Measurements from ENCODE around the gene FTO. TPM values are rescaled to one million over a fixed set of nuclear protein-coding genes. Genes with fewer than 3 reads are reported as not detected.
A peak's percentile ranks its signal among the peaks of the same experiment; 100 is the strongest.

The FTO gene
- total RNA-seq, 1 donor from 2014 or later = 113 TPM

DNA sequence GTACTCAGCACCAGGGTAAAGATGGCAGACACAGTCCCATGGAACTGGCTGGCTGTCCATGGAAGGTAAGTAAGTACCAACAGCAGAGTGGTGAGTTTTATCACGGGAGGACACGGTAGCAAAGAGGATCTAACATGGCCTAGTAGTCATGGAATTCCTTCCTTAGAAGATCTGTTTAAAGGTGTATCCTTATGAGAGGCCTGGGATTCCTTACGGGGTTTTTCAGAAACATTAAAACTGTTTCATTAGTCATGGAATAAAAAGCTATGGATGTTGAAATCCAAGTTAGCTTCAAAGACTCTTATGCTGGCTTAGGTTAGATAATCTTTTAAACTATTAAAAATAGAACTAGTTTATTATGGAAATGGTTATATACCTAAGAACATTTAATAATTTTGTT is 7.4 kb downstream of the FTO start:
- no peak for DNase-seq

DNA sequence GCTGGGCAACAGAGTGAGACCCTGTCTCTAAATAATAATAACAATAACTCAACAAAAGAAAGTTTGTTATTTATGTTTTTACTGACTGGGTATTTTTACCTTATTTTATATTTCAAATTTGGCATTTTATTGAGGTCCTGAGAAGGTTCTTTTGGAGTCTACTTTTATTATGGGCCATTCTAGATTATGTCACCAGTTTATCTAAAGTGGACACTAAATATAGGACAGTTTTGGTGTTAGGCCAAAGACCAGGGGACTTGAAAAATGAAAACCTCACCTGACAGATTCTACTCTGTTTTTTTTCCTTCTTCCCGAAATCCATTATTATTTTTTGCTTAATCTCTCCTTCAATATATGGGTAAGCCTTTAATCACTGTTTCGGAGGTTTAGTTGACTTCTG is 8.1 kb downstream of the FTO start:
- no peak for DNase-seq

DNA sequence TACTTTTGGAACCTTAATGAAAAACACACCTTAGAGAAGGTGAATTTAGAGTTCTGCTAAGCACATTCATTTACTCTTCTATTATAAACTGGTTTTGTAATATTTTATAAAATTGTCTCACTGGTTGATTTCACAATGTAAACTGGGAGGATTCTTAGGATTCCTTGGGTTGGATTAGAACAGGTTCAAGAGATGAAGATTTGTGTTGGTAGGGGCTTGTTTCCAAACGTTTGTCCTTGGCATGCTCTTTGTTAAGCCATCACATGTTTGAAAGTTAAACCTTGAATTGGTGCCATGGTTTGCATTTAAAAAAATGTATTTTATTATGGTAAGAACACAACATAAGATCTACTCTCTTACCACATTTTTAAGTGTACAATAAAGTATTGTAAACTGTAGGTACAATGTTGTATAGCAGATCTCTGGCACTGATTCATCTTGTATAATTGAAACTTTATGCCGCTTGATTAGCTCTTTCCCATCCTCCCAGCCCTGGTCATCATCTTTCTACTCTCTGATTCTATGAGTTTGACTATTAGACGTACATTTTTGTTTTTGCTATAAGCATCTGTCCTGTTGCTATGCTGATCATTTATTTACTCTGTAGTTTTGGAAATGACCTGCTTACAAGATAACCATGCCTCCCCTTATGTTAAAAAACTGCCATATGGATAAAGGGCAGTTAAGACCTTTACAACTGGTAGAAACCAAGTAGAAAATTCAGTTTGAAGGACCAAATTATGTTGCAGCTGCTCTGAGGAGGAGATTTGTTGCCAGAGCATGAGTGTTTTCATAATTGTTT is 9.6 kb downstream of the FTO start:
- DNase-seq = no peak

DNA sequence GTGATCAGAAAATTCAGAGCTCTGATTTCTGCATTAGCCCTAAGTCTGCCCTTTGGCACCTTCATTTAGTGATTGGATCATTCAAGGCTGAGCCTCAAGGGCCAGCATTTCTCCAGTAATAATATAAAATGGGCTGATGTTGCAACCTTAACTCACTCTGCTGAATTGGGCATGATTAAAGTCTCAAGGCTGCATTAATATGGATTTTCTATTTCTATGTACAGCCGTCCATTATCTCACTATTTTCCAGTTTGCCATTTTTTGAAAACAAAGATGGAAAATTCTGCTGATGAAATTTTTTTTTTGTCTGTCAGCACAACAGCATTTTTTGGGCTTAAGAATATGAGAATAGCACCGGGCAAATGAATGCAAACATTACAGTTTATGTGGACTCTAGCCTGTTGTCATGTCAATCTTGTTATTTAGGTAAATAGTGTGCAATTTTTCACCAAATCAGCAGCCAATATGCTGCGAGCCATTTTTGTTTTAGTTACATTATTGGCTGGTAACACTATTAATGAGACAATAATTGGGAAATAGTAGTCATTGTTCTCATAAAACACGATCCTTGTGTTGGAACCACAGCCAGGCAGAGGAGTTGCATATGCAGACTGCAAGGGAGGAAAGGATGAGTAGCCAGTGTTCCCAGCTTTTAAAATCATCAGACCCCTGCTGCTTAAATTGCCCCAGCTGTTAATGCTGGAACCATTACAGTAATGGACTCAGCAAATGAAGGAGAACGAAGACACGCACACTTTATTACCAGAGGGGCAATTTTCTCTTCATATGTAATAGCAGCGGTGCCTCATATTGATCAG is 10.5 kb downstream of the FTO start:
- peak; percentile 84 for DNase-seq

DNA sequence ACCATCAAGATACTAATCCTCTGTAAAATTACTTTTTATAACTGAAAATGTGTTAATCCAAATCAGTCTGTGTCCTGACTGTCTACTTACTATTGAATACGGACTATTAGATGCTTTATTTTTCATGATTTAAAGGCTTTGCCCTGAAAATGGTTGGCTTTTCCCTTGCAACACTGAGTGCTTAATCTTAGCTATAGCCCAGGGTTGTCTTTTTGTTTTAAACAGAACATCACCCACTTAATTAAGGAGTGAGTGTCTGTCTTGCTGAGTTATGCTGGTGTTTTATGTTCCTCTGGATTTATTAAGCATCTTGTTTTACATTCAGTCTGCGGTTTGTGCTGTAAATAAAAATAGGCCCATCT is 11.0 kb downstream of the FTO start:
- DNase-seq = no peak

DNA sequence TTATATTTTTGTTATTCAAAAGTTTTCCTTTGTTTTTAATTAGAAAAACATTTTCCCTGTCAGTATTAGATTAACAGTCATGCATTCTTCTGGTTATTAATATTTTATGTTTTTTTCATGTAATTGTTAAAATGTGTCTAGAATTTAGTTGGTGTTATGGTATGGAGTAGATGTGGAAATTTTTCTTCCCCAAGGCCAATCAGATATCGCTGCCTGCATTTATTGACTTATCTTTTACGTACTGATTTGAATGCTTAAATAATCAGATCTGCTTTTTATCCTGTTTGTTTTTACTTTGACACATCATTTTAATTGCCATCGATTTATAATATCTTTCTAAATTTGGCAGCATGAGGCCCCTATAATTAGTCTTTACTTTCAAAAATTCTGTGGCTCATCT is 13.6 kb downstream of the FTO start:
- peak; percentile 35 for DNase-seq

DNA sequence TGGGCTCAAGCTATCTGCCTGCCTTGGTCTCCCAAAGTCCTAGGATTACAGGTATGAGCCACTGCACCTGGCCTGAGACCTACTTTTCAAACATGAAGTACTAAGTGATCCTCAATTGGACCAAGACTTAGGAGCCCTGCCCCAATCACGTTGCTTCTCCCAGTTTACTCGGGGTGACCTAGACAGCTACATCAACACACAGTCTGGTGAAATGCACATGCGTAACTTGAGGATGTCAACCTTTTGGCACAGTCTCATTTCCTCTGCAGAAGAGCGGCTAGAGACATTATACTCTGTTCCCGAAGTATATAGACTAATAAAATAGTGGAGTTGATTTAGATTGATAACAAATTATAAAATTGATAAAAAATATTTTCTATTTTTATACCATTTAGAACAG is 17.1 kb downstream of the FTO start:
- DNase-seq = no peak

DNA sequence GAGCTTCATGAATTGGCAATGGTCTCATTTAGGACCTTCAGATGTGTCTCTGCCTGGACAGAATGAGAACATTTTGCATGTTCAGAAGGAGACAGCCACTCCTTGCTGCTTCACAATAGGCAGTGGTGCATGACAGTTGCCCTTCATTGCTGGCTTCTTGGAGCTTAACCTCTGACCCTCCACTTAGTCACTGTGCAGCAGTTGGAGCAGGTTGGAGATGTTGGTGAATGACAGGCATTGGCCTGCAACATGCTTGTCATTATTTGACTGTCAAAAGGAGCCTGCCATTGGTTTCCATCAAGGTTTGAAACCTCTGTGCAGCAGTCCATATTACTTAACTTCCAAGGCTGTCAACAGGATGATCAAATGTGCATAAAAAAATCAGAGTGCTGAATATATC is 22.7 kb downstream of the FTO start:
- DNase-seq = no peak

DNA sequence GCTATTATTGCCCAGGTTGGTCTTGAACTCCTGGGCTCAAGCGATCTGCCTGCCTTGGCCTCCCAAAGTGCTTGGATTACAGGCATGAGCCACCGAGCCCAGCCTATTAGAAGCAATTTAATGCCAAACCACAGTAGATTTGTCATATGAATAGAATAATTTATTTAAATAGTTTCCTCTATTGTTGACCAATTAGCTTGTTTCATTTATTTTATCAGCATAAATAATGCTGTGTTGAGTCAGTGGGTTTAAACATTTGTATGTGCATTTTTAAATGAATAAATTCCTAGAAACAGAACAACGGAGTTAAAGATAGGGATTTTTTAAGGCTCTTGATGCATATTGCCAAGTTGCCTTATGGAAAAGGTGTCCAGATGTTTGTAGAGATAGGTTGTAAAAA is 26.7 kb downstream of the FTO start:
- DNase-seq = no peak

DNA sequence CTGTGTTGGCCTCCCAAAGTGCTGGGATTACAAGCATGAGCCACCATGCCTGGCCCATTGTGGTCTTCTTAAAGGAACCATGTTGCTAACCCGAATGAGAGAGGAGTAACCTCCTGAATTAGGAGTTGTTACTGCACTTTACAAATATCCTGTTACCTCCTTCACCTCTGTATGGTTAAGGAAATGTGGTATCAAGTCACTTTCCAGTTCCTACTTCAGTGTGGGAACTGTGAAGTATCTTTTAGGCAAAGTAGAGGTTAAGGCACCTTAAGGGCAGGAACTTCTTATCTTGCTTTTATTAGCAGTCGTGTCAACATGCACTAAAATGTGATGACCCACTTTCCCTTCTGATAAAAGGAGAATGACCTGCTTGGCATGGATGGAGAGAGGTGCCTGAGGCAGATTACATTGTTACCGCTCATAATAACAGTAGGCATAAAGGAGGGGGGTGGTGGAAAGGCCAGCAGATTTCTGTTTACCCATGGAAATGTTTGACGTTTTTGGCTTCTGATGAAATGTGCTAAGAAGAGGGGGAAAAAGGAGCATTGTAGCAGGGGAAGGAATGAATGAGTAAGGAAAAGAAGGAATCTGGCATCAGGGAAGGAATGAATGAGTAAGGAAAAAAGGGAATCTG is 28.5 kb downstream of the FTO start:
- no peak for DNase-seq

DNA sequence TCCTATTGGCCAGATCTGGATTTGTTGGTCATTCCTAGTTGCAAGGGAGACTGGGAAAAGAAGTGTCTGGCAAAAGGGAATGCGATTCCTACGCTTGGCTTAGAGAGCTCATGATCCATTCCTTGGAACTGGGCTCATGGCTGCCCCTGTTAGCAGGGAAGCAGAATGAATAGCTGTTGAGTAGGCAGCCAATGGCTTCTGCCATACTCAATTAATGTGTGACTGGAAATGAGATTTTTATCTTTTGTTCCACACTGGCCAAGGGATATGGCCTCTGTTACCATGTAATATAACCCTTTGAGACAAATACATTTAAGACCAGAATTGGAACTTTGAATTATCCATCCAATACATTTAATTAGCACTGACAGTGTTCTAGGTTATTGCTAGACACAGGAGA is 31.0 kb downstream of the FTO start:
- no peak for DNase-seq

DNA sequence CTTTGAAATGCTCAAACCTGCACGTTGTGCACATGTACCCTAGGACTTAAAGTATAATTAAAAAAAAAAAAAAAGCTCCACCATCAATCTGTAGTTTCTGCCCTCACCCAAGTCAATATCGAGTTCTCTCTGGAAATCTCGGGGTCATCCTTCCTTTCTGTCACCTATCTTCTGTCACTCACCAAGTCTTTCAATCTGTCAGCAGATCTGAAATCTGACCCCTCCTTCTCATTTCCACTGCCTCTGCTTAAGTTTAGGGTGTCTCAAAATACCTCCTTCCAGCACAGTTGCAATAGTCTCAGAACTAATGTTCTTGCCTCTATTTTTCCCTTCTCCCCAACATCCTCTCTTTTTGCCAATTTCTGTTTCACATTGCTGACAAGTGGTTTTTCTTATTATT is 32.3 kb downstream of the FTO start:
- no peak for DNase-seq

DNA sequence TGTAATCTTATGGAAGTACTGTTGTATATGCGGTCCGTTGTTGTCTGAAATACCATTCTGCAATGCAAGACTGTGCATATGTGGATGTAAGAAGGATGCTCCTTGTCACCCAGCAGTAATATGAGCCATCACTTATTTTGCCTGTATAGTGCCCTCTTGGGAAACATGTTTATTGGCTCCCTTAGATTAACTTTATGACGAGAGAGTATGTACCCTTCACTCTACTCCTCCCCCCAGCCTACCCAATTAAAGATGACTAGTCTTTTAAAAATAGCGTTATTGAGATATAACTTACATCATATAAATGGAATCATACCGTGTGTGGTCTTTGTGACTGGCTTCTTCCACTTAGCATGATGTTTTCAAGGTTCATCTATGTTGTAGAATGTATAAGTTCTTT is 33.6 kb downstream of the FTO start:
- no peak for DNase-seq

DNA sequence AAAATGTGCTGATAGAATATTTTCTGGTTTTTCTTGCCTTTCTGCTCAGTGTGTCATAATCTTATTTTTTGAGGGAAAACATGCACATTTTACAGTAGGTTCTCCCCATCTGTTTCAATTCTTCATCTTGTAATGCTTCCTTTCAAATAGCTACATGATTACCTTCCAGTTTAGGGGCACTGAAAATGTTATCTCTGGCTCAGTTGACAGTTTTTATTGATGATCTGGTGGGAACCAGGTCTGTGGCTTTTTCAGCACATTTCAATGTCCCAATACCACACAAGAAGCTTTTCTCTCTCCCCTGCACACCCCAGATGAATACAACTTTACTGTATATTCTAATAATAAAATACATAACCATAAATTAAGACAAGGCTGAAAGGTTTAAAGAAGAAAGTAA is 36.5 kb downstream of the FTO start:
- no peak for DNase-seq

DNA sequence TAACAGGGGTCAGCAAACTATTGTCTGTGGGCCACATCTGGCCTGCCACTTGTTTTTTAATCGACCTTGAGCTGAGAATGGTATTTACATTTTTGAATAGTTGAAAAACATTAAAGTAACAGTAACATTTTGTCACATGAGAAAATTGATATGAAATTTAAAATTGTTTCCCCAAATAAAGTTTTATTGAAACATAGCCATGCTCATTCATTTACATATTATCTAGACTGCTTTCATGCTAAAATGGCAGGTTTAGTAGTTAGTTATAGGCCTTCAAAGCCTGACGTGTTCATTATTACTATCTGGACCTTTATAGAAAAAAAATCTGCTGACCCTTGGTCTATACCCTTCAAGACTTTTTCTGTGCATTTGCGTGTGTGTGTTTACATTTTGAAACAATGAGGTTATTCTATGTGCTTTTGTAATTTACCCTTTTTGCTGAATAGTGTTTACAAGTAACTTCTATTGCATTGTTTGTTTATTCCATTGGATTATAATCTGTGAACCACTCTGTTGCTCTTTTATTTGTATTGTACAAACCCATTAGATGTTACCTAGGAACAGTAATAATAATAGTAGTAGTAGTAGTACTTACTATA is 37.1 kb downstream of the FTO start:
- DNase-seq = no peak

DNA sequence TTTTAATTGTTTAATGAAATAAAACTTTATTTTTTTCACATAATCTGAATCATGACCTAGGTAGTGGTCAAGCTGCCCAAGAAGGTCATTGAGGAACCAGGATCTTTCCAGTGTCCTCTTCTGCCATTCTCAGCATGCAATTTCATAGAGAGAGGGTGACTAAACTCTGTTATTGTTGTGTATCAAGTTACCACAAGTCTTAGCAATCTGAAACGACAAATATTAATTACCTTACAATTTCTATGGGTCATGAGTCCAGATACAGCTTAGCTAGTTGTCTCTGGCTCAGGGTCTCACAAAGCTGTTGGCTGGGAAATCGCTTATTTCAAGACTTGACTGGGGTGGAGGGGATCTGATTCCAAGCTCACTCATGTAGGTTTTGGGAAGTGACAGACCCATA is 37.6 kb downstream of the FTO start:
- no peak for DNase-seq

DNA sequence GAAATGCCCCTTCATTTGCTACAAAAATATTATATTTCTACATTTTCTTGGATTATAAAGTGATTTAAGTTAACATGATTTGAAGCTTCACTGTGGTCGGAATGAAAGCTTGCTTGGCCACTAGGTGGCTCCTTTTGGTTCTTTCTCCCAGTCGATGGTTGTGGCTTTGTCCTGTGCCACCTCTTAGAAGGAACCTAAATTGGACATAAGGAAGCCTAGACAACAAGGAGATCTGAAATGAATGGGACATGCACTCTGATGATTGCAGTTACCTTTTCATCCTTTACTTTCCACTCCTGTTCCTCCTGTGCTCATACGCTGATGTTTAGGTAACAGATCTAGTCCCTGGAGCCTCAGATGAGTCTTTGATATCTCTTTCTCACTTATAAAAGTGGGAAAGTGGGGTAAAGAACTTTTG is 39.2 kb downstream of the FTO start:
- no peak for DNase-seq

DNA sequence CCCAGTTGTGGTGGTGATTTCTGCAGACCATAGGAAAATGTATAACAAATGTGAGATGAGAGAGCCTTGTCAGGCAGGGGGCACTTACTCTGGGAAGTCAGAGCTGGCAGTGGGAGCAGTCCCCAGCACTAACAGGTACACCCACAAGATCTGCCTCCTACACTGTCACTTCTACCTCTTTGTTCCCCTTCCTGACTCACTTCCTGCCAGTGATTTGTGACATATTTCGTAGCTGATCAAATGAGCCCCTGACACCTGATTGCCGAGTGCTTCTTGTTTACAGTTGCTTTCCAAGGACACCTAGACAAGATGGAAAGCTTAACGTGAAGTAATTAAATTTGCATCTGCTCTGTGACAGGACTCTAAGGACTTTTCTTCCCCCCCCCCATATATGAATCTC is 40.5 kb downstream of the FTO start:
- DNase-seq = no peak

DNA sequence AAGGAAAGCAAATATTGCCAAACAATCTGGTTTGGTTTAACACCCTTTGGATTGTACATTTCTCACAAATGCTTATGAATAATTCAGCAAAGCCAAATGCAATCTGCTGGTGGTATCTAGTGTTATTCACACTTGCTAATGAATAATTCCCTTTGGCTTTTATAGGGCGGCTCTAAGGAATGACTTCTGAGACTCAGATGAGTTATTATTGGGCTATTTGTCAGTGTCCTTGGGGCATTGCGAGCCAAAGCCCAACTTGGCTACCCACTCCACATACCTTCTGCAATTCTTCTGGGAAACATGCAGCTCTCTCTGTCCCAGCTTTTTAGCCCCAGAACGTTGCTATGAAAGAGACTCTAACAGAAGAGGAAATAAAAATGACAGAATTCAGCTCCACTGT is 41.1 kb downstream of the FTO start:
- DNase-seq = no peak

DNA sequence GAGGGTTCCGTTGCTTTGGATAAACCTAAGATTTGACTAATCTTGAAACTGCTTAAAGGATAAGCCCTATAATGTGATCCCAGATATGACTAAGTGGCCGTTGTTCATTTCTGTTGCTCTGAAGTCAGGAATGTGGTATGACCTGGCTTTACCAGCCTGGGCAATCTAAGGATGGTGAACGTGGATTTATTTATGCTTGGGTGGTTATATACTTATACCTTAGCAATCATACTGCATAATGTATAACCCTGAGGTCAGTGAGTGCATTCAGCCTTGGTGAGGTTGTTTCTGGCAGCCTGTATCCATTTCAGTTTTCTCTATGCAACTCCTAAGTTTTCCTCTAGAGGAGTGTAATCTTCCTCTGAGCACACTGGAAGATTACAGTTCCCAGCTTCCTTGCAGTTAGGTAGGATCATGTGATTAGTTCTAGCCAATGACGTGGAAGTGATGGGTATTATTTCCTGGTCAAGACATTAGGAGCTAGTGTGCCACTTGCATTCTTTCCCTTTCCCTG is 41.9 kb downstream of the FTO start:
- DNase-seq = no peak

DNA sequence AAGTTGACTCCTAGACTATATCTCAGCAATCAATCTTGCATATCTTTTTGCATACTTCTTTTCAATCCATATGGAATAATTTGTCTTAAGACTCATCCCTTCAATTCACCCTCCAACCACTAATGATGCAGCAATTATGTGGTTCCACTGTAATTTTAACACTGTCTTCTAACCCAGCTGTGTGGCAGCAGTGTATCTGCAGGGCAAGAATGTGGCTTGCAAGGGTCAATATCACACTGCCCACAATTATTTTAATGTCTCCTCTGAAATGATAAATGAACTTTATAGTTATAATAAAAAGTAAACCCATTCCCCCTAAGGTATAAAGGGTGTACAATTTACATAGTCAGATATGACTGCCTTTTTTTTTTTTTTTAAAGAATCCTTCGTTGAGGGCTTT is 48.6 kb downstream of the FTO start:
- DNase-seq = no peak

DNA sequence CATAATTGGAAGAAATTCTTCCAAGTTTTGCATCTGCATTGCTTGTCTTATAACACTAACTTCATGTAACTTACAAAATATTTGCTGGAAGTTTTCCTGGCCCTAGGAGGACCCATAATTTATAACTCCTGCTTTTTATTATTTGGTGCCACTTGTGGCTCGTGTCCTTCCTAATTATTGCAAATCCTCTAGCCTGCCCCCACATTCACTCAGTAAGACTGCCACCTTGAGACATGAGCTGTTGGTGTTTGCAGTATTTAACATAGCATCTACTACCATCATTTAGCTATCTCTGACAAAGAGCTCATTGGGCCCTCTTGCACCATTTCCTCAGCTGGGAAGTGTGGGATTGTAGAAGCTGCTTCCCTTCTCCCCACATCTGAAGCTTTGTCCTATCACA is 49.5 kb downstream of the FTO start:
- no peak for DNase-seq
